CD4-positive, alpha-beta memory T cell (primary cell): ENCODE results near the gene SDF2L1. TPM values are rescaled to one million over a fixed set of nuclear protein-coding genes. Genes with fewer than 3 reads are reported as not detected.
A peak's percentile ranks its signal among the peaks of the same experiment; 100 is the strongest.

ENCODE experiments used
- CTCF ChIA-PET: fragments of 350-600 bp; sonication (Branson Sonifier 250); formaldehyde crosslinking; loops from one replicate; lab custom pipeline; 2021; ENCODE audit warnings: inconsistent platforms; ENCODE audit not compliant: partially characterized antibody; lab: Charles Lee
- POLR2A ChIA-PET: fragments of 350-600 bp; sonication (Branson Sonifier 250); formaldehyde crosslinking; loops from one replicate; lab custom pipeline; 2021; ENCODE audit not compliant: partially characterized antibody; lab: Charles Lee
- DNase-seq, 5 donors: peaks; one replicate each; pipeline versions ENCODE4 v3.0.0 to v3.0.0-alpha.2; 2020 to 2022; ENCODE audit warnings: mixed read lengths in 1 of 5
- H3K27ac ChIP-seq: one replicate; pipeline ENCODE4 v1.7.0; 2013; ENCODE audit warnings: low read depth, low read length
- H3K27me3 ChIP-seq: 2 replicates; pipeline ENCODE4 v1.7.0; 2013; ENCODE audit warnings: mild to moderate bottlenecking, low read length, moderate library complexity; ENCODE audit not compliant: insufficient read depth
- H3K36me3 ChIP-seq: 2 replicates; pipeline ENCODE4 v1.7.0; 2013; ENCODE audit warnings: mild to moderate bottlenecking, low read length, moderate library complexity; ENCODE audit not compliant: insufficient read depth
- H3K4me1 ChIP-seq: 2 replicates; pipeline ENCODE4 v1.7.0; 2013; ENCODE audit warnings: mild to moderate bottlenecking, low read length, moderate library complexity; ENCODE audit not compliant: insufficient read depth
- H3K4me3 ChIP-seq, 2 donors: one replicate each; pipeline ENCODE4 v1.7.0; 2013; ENCODE audit warnings: low read length in 2 of 2, mild to moderate bottlenecking in 1 of 2
- H3K9me3 ChIP-seq, 2 donors: one replicate each; pipeline ENCODE4 v1.7.0; 2013; ENCODE audit warnings: low read length in 2 of 2, control low read depth in 1 of 2; ENCODE audit not compliant: control insufficient read depth in 1 of 2
- H3K27ac Mint-ChIP-seq, 7 donors: one replicate each; pipeline ENCODE4 v1.8.0; 2020 to 2021; ENCODE audit warnings: mixed read lengths in 7 of 7, mild to moderate bottlenecking in 6 of 7, inconsistent platforms in 3 of 7, moderate library complexity in 3 of 7
- H3K27me3 Mint-ChIP-seq, 2 donors: one replicate each; pipeline ENCODE4 v1.8.0; 2020 to 2021; ENCODE audit warnings: mixed read lengths in 2 of 2
- H3K36me3 Mint-ChIP-seq, 2 donors: one replicate each; pipeline ENCODE4 v1.8.0; 2020 to 2021; ENCODE audit warnings: mixed read lengths in 2 of 2, inconsistent platforms in 1 of 2, mild to moderate bottlenecking in 1 of 2
- H3K4me1 Mint-ChIP-seq, 4 donors: one replicate each; pipeline ENCODE4 v1.8.0; 2020 to 2021; ENCODE audit warnings: mixed read lengths in 4 of 4, mild to moderate bottlenecking in 1 of 4
- H3K4me3 Mint-ChIP-seq, 8 donors: one replicate each; pipeline ENCODE4 v1.8.0; 2020 to 2021; ENCODE audit warnings: mixed read lengths in 8 of 8, mild to moderate bottlenecking in 7 of 8, moderate library complexity in 6 of 8, inconsistent platforms in 3 of 8
- H3K9me3 Mint-ChIP-seq, 8 donors: one replicate each; pipeline ENCODE4 v1.8.0; 2020 to 2021; ENCODE audit warnings: mixed read lengths in 8 of 8, mild to moderate bottlenecking in 5 of 8, inconsistent platforms in 3 of 8, moderate library complexity in 1 of 8
- intact Hi-C: fragments of 100-400 bp; cut with micrococcal nuclease; formaldehyde crosslinking; loops from one replicate; pipeline ENCODE4 v1.15.1; 2023
- polyA plus RNA-seq, 2 donors: library from polyadenylated mRNA; unstranded; fragments of 300-500 nt; fragmentation: Illumina TruSeq; gene quantifications; one replicate each; pipeline ENCODE4 v1.2.3, GENCODE V29; 2021
- total RNA-seq, 2 experiments: library from RNA; stranded (reverse); gene quantifications; one replicate each; pipeline ENCODE4 v1.2.3, GENCODE V29; 2021

SDF2L1 gene
- total and polyA plus RNA-seq, 4 experiments from 2014 or later, result 39.6 to 99.1 (median 61.2) TPM

- H3K4me1 ChIP-seq, result peaks cover 52% of the 10 kb centered on the region
Measured at GRCh38 chr22:21626073-21626734, 15.9 kb upstream of the SDF2L1 start.

GRCh38 chr22:21626735-21627469 lies 15.2 kb upstream of the SDF2L1 start:
- no peaks in the 10 kb centered on the region for H3K9me3 Mint-ChIP-seq
- Histone ChIP-seq H3K4me1 (peaks cover 52% of the 10 kb centered on the region), H3K4me3 (no peak overlapping the region), H3K27me3 (no peaks in the 10 kb centered on the region), H3K9me3 (no peaks in the 10 kb centered on the region), H3K36me3 (peaks cover 32% of the 10 kb centered on the region), H3K27ac (no peak overlapping the region)
- H3K36me3 Mint-ChIP-seq, result peaks cover 15 to 45% of the 10 kb centered on the region in 2 donors
- POLR2A ChIA-PET, result interaction anchor here (1.0 to 6.1 kb wide), 2 partner anchors 17 to 24 kb away, joined by 3 to 201 read pairs; partner anchors contain the start of gene SDF2L1
- H3K4me3 Mint-ChIP-seq, result peak overlapping the region in 7 of 8 donors; percentile 17 to 73 (median 42)
- H3K27ac Mint-ChIP-seq, result peak overlapping the region in 5 of 7 donors; percentile 44 to 77 (median 72)
- CTCF ChIA-PET, result interaction anchor here (4.0 to 10.0 kb wide), 2 partner anchors 11 to 17 kb away, joined by 13 to 245 read pairs; partner anchors contain the start of gene SDF2L1
- intact Hi-C loops, result loop anchor here (5.0 kb wide), 1 partner anchor 625 kb away; the partner anchor contains the start of gene THAP7
- peaks cover 25 to 66% (median 45%) of the 10 kb centered on the region in 4 donors for H3K4me1 Mint-ChIP-seq
- no peak for DNase-seq
- no peaks in the 10 kb centered on the region for H3K27me3 Mint-ChIP-seq

More at GRCh38 chr22:21626073-21626734, 15.9 kb upstream of the SDF2L1 start:
- H3K27ac ChIP-seq, result no peak overlapping the region
- ChIA-PET POLR2A (interaction anchor here (1.0 to 6.1 kb wide), 2 partner anchors 18 to 25 kb away, joined by 3 to 201 read pairs; partner anchors contain the start of gene SDF2L1), CTCF (interaction anchor here (4.0 to 10.0 kb wide), 2 partner anchors 10 to 18 kb away, joined by 13 to 245 read pairs; partner anchors contain the start of gene SDF2L1)
- H3K9me3 ChIP-seq, result no peaks in the 10 kb centered on the region
- intact Hi-C loops, result loop anchor here (5.0 kb wide), 1 partner anchor 624 kb away; the partner anchor contains the start of gene THAP7
- peak overlapping the region in 5 of 7 donors; percentile 44 to 77 (median 72) for H3K27ac Mint-ChIP-seq
- no peaks in the 10 kb centered on the region for H3K27me3 Mint-ChIP-seq
- H3K4me3 ChIP-seq, result no peak overlapping the region
- H3K36me3 ChIP-seq, result peaks cover 35% of the 10 kb centered on the region
- H3K4me1 Mint-ChIP-seq, result peaks cover 25 to 63% (median 42%) of the 10 kb centered on the region in 4 donors
- no peak for DNase-seq
- no peaks in the 10 kb centered on the region for H3K27me3 ChIP-seq
- H3K9me3 Mint-ChIP-seq, result no peaks in the 10 kb centered on the region
- H3K36me3 Mint-ChIP-seq, result peaks cover 15 to 50% of the 10 kb centered on the region in 2 donors
- peak overlapping the region in 2 of 8 donors; percentile 40 to 73 for H3K4me3 Mint-ChIP-seq

DNA sequence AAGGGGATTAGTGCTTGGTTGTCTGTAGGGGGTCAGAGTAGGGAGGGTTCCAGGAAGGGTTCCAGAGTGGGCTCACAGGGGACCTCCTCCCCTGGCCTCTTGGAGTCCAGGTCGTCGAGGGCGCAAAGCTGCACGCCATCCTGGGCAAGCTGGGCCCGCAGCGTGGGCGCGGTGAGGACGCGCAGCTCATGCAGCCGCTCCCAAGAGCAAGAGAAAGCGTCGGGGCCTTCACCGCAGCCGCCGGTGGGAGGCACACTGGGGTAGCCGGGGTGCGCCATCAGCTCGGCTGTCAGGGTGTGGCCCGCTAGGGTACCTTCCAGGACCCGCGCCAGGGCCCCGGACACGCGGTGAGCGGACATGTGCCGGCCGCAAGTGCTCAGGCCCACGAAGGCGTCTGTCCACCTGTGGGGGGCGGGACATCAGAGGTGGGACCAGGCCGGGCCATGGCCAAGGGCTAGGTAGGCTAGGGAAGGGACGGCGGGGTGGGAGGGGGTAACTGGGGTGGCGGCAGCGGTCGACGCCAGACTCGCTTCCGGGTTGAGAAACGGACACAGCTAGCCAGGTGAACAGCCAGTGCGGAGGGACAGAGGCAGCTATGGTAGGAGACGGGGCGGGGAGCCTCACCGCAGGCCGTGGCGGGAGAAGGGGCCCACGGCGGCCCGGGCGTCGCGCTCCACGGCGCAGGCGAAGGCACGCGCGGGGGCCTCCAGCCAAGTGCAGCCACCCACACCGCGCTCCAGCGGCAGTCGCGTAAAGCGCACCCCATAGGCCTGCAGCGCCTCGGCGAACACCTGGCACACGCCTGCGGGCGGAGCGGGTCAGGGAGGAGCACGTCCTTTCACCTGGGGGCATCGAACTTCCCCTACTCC lies 13.5 kb upstream of the SDF2L1 start:
- peak overlapping the region; percentile 87 for H3K27ac ChIP-seq
- ChIA-PET CTCF (interaction anchor here (0.7 to 10.0 kb wide), 20 partner anchors 12 to 107 kb away, joined by 3 to 245 read pairs (median 4); partner anchors contain the start of genes PPIL2, SDF2L1 and YPEL1), POLR2A (interaction anchor here (0.6 to 6.1 kb wide), 14 partner anchors 9 to 770 kb away, joined by 3 to 201 read pairs (median 6); partner anchors contain the start of genes LZTR1, MAPK1, PI4KA and PPIL2)
- peaks cover 7 to 32% of the 10 kb centered on the region in 2 donors for H3K36me3 Mint-ChIP-seq
- H3K4me3 ChIP-seq, result peak overlapping the region; percentile 78 to 92
- H3K27me3 ChIP-seq, result no peaks in the 10 kb centered on the region
- H3K9me3 ChIP-seq, result no peaks in the 10 kb centered on the region
- H3K36me3 ChIP-seq, result peaks cover 18% of the 10 kb centered on the region
- no peaks in the 10 kb centered on the region for H3K27me3 Mint-ChIP-seq
- intact Hi-C loops, result loop anchor here (1.0 to 5.0 kb wide), 3 partner anchors 14 to 626 kb away; partner anchors contain the start of genes SDF2L1, THAP7 and UBE2L3
- peaks cover 25 to 65% (median 43%) of the 10 kb centered on the region in 4 donors for H3K4me1 Mint-ChIP-seq
- H3K9me3 Mint-ChIP-seq, result no peaks in the 10 kb centered on the region
- peak overlapping the region; percentile 89 to 98 (median 96) for H3K27ac Mint-ChIP-seq
- no peak for DNase-seq
- H3K4me3 Mint-ChIP-seq, result peak overlapping the region; percentile 92 to 95 (median 94)
- peaks cover 64% of the 10 kb centered on the region for H3K4me1 ChIP-seq

DNA sequence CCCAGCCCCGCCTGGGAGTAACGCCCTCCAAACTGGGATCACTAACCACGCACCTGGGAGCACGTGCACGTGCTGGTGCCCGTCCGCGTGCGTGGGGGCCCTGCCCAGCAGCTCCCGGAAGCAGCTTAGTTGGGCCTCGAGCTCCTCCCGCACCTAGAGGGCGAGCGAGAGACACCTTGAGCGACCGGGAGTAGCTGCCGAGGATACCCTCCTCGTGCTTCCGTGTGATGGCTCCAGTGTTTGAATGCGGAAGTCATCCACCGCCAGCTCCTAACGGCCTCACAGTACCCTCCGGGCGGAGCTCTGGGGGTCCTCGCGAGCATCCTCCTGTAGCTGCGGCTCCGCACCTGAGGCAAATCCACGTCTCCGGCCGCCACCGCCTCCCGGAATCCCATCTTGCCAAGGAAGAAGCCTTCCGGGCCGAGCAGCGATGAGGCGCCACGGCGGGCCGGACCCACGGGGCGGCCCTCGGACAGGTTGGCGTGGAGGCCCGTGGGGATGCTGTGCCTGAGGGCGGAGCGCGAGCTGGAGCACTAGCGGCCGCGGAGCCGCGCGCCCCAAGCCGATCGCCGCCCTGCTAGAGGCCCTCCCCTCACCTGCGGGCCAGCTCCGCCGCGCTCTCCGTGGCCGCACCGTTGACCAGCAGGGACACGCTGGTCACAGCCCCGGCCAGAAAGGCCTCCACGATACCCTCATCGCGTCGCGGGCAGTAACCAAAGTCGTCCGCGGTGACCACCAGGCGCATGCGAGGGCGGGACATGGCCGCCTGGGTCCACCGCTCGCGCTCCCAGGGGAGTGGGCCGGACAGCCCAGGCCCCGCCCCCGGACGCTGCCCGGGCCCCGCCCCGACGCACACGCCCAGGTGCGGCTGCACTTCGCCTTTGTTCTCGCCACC lies 12.6 kb upstream of the SDF2L1 start, which contains the start of gene YDJC:
TSS of gene YDJC (minus strand) at position 768 of the 895 bp plus-strand sequence. CDS start at position 760, 8 bp downstream.
- H3K27me3 Mint-ChIP-seq, result no peaks in the 10 kb centered on the region
- peaks cover 25 to 65% (median 43%) of the 10 kb centered on the region in 4 donors for H3K4me1 Mint-ChIP-seq
- POLR2A ChIA-PET, result interaction anchor here (0.6 to 6.1 kb wide), 16 partner anchors 8 to 771 kb away, joined by 3 to 201 read pairs (median 6); partner anchors contain the start of genes LZTR1, MAPK1, PI4KA and PPIL2
- H3K9me3 Mint-ChIP-seq, result no peaks in the 10 kb centered on the region
- peak; percentile 93 to 95 (median 93) for DNase-seq
- peak within 1 kb of the TSS; percentile 92 to 95 (median 94) for H3K4me3 Mint-ChIP-seq
- peaks cover 18% of the 10 kb centered on the region for H3K36me3 ChIP-seq
- no peaks in the 10 kb centered on the region for H3K9me3 ChIP-seq
- H3K27ac Mint-ChIP-seq, result peak within 1 kb of the TSS; percentile 89 to 98 (median 96)
- intact Hi-C loops, result loop anchor here (1.0 to 5.0 kb wide), 3 partner anchors 13 to 627 kb away; partner anchors contain the start of genes SDF2L1, THAP7 and UBE2L3
- H3K27me3 ChIP-seq, result no peaks in the 10 kb centered on the region
- peaks cover 64% of the 10 kb centered on the region for H3K4me1 ChIP-seq
- CTCF ChIA-PET, result interaction anchor here (0.7 to 10.0 kb wide), 22 partner anchors 10 to 106 kb away, joined by 3 to 245 read pairs (median 4); partner anchors contain the start of genes PPIL2, SDF2L1 and YPEL1
- H3K27ac ChIP-seq, result peak within 1 kb of the TSS; percentile 87
- peaks cover 7 to 27% of the 10 kb centered on the region in 2 donors for H3K36me3 Mint-ChIP-seq
- peak within 1 kb of the TSS; percentile 78 to 92 for H3K4me3 ChIP-seq

DNA sequence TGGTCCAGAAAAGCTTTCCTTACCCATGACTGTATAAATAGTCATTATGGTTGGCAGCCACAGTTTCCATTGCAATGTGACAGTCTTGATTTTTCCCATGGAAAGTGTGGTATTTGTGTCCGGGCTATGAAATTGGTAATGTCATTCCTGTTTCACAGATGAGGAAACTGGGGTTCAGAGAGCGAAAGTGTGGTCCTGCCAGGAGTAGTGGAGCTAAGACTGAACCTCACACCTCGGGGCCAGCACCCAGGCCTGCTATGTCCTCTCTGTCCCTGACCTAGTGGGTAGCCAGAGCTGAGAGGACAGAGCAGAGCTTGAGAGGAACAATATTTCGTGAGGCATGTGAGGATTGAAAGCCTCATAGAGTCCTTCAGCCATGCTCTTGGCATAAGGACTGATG lies 11.1 kb upstream of the SDF2L1 start:
- peaks cover 7 to 21% of the 10 kb centered on the region in 2 donors for H3K36me3 Mint-ChIP-seq
- Histone ChIP-seq H3K9me3 (no peaks in the 10 kb centered on the region), H3K36me3 (peaks cover 18% of the 10 kb centered on the region), H3K27ac (no peak overlapping the region), H3K4me1 (peaks cover 52% of the 10 kb centered on the region), H3K4me3 (no peak overlapping the region), H3K27me3 (no peaks in the 10 kb centered on the region)
- no peaks in the 10 kb centered on the region for H3K27me3 Mint-ChIP-seq
- H3K4me1 Mint-ChIP-seq, result peaks cover 19 to 54% (median 36%) of the 10 kb centered on the region in 4 donors
- peak overlapping the region in 7 of 8 donors; percentile 13 to 75 (median 62) for H3K4me3 Mint-ChIP-seq
- CTCF ChIA-PET, result interaction anchor here (0.8 to 10.0 kb wide), 8 partner anchors 8 to 57 kb away, joined by 3 to 245 read pairs (median 6); partner anchors contain the start of gene SDF2L1
- H3K27ac Mint-ChIP-seq, result peak overlapping the region in 1 of 7 donors; percentile 89
- intact Hi-C loops, result no loop called here
- DNase-seq, result no peak
- POLR2A ChIA-PET, result interaction anchor here (0.8 to 6.1 kb wide), 2 partner anchors 13 to 63 kb away, joined by 3 to 201 read pairs; partner anchors contain the start of gene SDF2L1
- no peaks in the 10 kb centered on the region for H3K9me3 Mint-ChIP-seq
